AG09319 (cell line): Measurements from ENCODE around the gene SPARC.
"Not testable (repeated sequence)": the region's sequence is repeated elsewhere in the genome, so short reads cannot be mapped to it uniquely, and the experiment has no call there.

Experiments
- DNase-seq: peaks from one replicate; pipeline ENCODE4 v3.0.0-alpha.2; 2010; ENCODE audit warnings: low read depth; ENCODE audit errors: extremely low read depth
- CTCF ChIP-seq: IDR thresholded peaks from 2 replicates; pipeline ENCODE4 v1.5.1; 2011; ENCODE audit warnings: low read depth, mild to moderate bottlenecking, inconsistent platforms, low read length, moderate library complexity

The SPARC gene

GRCh38 chr5:151695464-151695863 is 8.7 kb upstream of the SPARC start:
- TF ChIP-seq CTCF = no peak
- DNase-seq = no peak

- DNase-seq = no peak
- TF ChIP-seq CTCF = no peak
These were observed 7.3 kb upstream of the SPARC start for GRCh38 chr5:151694035-151694485.

GRCh38 chr5:151692312-151692711 is 5.6 kb upstream of the SPARC start:
- DNase-seq = no peak
- no peak for TF ChIP-seq CTCF

GRCh38 chr5:151691706-151692105 is 5.0 kb upstream of the SPARC start:
- TF ChIP-seq CTCF = no peak
- no peak for DNase-seq

- DNase-seq = not testable (repeated sequence)
These were observed 2.9 kb upstream of the SPARC start for GRCh38 chr5:151689591-151689990.

- TF ChIP-seq CTCF = no peak
- no peak for DNase-seq
These were observed 1.7 kb upstream of the SPARC start for GRCh38 chr5:151688436-151688835.

GRCh38 chr5:151685749-151686673 is 704 bp downstream of the SPARC start:
- TF ChIP-seq CTCF = no peak
- DNase-seq = no peak
